H9 (cell line): ENCODE measurements around the gene TMEM217. TPM values are rescaled to one million over a fixed set of nuclear protein-coding genes. Genes with fewer than 3 reads are reported as not detected.

ENCODE experiments used
- DNase-seq: peaks from one replicate; pipeline ENCODE4 v3.0.0-alpha.2; 2017
- H2AFZ ChIP-seq: one replicate; pipeline ENCODE4 v1.6.1; 2013; ENCODE audit warnings: mild to moderate bottlenecking, low read length, control low read depth, moderate library complexity
- H2AK5ac ChIP-seq: 2 replicates; pipeline ENCODE4 v1.6.1; 2013; ENCODE audit warnings: low read length, control low read depth, mixed read lengths; ENCODE audit not compliant: insufficient read length
- H2BK120ac ChIP-seq: one replicate; pipeline ENCODE4 v1.6.1; 2013; ENCODE audit warnings: low read depth, mild to moderate bottlenecking, low read length, control low read depth, inconsistent platforms; ENCODE audit not compliant: poor library complexity, severe bottlenecking
- H2BK12ac ChIP-seq: 2 replicates; pipeline ENCODE4 v1.6.1; 2013; ENCODE audit warnings: low read length, control low read depth, mixed read lengths, low read depth; ENCODE audit not compliant: insufficient read length
- H2BK15ac ChIP-seq: 2 replicates; pipeline ENCODE4 v1.6.1; 2013; ENCODE audit warnings: low read depth, low read length, control low read depth
- H2BK20ac ChIP-seq: one replicate; pipeline ENCODE4 v1.6.1; 2013; ENCODE audit warnings: low read depth, mild to moderate bottlenecking, low read length, control low read depth, inconsistent platforms; ENCODE audit not compliant: poor library complexity, severe bottlenecking
- H2BK5ac ChIP-seq: 2 replicates; pipeline ENCODE4 v1.6.1; 2013; ENCODE audit warnings: low read length, control low read depth, mixed read lengths; ENCODE audit not compliant: insufficient read length
- H3K14ac ChIP-seq: 2 replicates; pipeline ENCODE4 v1.6.1; 2013; ENCODE audit warnings: low read length, control low read depth; ENCODE audit not compliant: insufficient read depth
- H3K18ac ChIP-seq: 2 replicates; pipeline ENCODE4 v1.6.1; 2013; ENCODE audit warnings: low read depth, mild to moderate bottlenecking, mixed read lengths, low read length, control low read depth; ENCODE audit not compliant: insufficient read length
- H3K23ac ChIP-seq: 2 replicates; pipeline ENCODE4 v1.6.1; 2013; ENCODE audit warnings: low read length, control low read depth, mixed read lengths, low read depth; ENCODE audit not compliant: insufficient read length
- H3K23me2 ChIP-seq: 2 replicates; pipeline ENCODE4 v1.6.1; 2013; ENCODE audit warnings: low read depth, mild to moderate bottlenecking, mixed read lengths, low read length, control low read depth; ENCODE audit not compliant: insufficient read length, poor library complexity, severe bottlenecking
- H3K27ac ChIP-seq: 2 replicates; pipeline ENCODE4 v1.5.1; 2013; ENCODE audit warnings: low read length, control low read depth, mixed read lengths, low read depth; ENCODE audit not compliant: insufficient read length
- H3K27me3 ChIP-seq: 2 replicates; pipeline ENCODE4 v1.6.1; 2013; ENCODE audit warnings: low read length, control low read depth, inconsistent platforms; ENCODE audit not compliant: insufficient read depth
- H3K4ac ChIP-seq: 2 replicates; pipeline ENCODE4 v1.6.1; 2013; ENCODE audit warnings: low read depth, mild to moderate bottlenecking, control low read depth, inconsistent platforms, low read length, moderate library complexity
- H3K4me1 ChIP-seq: 2 replicates; pipeline ENCODE4 v1.6.1; 2013; ENCODE audit warnings: low read length, control low read depth, inconsistent platforms; ENCODE audit not compliant: insufficient read depth
- H3K4me2 ChIP-seq: 2 replicates; pipeline ENCODE4 v1.6.1; 2013; ENCODE audit warnings: low read length, control low read depth, mixed read lengths; ENCODE audit not compliant: insufficient read length, insufficient read depth
- H3K56ac ChIP-seq: 2 replicates; pipeline ENCODE4 v1.6.1; 2013; ENCODE audit warnings: low read depth, mild to moderate bottlenecking, mixed read lengths, low read length, control low read depth; ENCODE audit not compliant: insufficient read length
- H3K79me1 ChIP-seq: 2 replicates; pipeline ENCODE4 v1.6.1; 2013; ENCODE audit warnings: low read depth, mild to moderate bottlenecking, moderate library complexity, low read length, control low read depth, inconsistent platforms; ENCODE audit not compliant: insufficient read depth, poor library complexity, severe bottlenecking
- H3K79me2 ChIP-seq: 2 replicates; pipeline ENCODE4 v1.6.1; 2013; ENCODE audit warnings: low read length, control low read depth, inconsistent platforms; ENCODE audit not compliant: insufficient read depth
- H3K9ac ChIP-seq: 2 replicates; pipeline ENCODE4 v1.6.1; 2013; ENCODE audit warnings: low read length, control low read depth, mixed read lengths; ENCODE audit not compliant: insufficient read length; ENCODE audit errors: extremely low read depth
- H3K9me3 ChIP-seq: one replicate; pipeline ENCODE4 v1.6.1; 2013; ENCODE audit warnings: low read depth, low read length, inconsistent platforms; ENCODE audit not compliant: control insufficient read depth
- H3T11ph ChIP-seq: one replicate; pipeline ENCODE4 v1.6.1; 2013; ENCODE audit warnings: mild to moderate bottlenecking, low read length, control low read depth, inconsistent platforms
- H4K20me1 ChIP-seq: one replicate; pipeline ENCODE4 v1.6.1; 2013; ENCODE audit not compliant: control insufficient read depth, insufficient read length, insufficient read depth
- H4K5ac ChIP-seq: 2 replicates; pipeline ENCODE4 v1.6.1; 2013; ENCODE audit warnings: low read depth, mild to moderate bottlenecking, mixed read lengths, low read length, control low read depth; ENCODE audit not compliant: insufficient read length
- H4K8ac ChIP-seq: replicated peaks from 2 replicates; pipeline ENCODE4 v1.6.1; 2013; ENCODE audit warnings: low read length, control low read depth, mixed read lengths, low read depth; ENCODE audit not compliant: insufficient read length
- H4K91ac ChIP-seq: 2 replicates; pipeline ENCODE4 v1.6.1; 2013; ENCODE audit warnings: low read depth, mild to moderate bottlenecking, moderate library complexity, mixed read lengths, low read length, control low read depth; ENCODE audit not compliant: insufficient read length
- H3K27ac Mint-ChIP-seq, 3 experiments: 2 replicates in 2 of 3; 3 replicates in 1 of 3; pipeline ENCODE4 v1.8.0; 2020 to 2021; ENCODE audit warnings: mixed read lengths in 3 of 3, mild to moderate bottlenecking in 1 of 3, moderate library complexity in 1 of 3
- H3K27me3 Mint-ChIP-seq: 2 replicates; pipeline ENCODE4 v1.8.0; 2021; ENCODE audit warnings: low read depth, mild to moderate bottlenecking, moderate library complexity, mixed read lengths
- H3K36me3 Mint-ChIP-seq, 3 experiments: 2 replicates in 2 of 3; 3 replicates in 1 of 3; pipeline ENCODE4 v1.8.0; 2020 to 2021; ENCODE audit warnings: low read depth in 3 of 3, mixed read lengths in 3 of 3; ENCODE audit not compliant: insufficient read depth in 1 of 3
- H3K4me1 Mint-ChIP-seq, 2 experiments: 2 replicates each; pipeline ENCODE4 v1.8.0; 2020; ENCODE audit warnings: mixed read lengths in 2 of 2
- H3K4me3 Mint-ChIP-seq, 2 experiments: 2 replicates in 1 of 2; 3 replicates in 1 of 2; pipeline ENCODE4 v1.8.0; 2020 to 2021; ENCODE audit warnings: mild to moderate bottlenecking in 2 of 2, mixed read lengths in 2 of 2, moderate library complexity in 1 of 2
- H3K9me3 Mint-ChIP-seq, 2 experiments: 2 replicates in 1 of 2; 3 replicates in 1 of 2; pipeline ENCODE4 v1.8.0; 2020; ENCODE audit warnings: mild to moderate bottlenecking in 2 of 2, mixed read lengths in 2 of 2, moderate library complexity in 1 of 2
- WGBS: extraction: QIAGEN DNeasy Blood & Tissue Kit; methylation state at CpG from one replicate; pipeline ENCODE4 v1.1.7; 2013; ENCODE audit warnings: missing lambda C conversion rate, low lambda C conversion rate, mixed read lengths; ENCODE audit not compliant: insufficient read length; ENCODE audit errors: extremely low coverage; 5-methylcytosine and 5-hydroxymethylcytosine counted together
- total RNA-seq: library from RNA; stranded (reverse); gene quantifications from 2 replicates; pipeline ENCODE4 v1.2.1, GENCODE V29; 2021
- TF ChIP-seq, protein P1 (sequence below): fragments of 200-600 bp; sonication (generic); conservative IDR thresholded peaks from 3 replicates; pipeline ENCODE4 v1.8.0; 2021; ENCODE audit warnings: antibody characterized with exemption, mild to moderate bottlenecking

TMEM217 gene
- total RNA-seq, 1 experiment from 2014 or later, result 1.1 TPM

DNA sequence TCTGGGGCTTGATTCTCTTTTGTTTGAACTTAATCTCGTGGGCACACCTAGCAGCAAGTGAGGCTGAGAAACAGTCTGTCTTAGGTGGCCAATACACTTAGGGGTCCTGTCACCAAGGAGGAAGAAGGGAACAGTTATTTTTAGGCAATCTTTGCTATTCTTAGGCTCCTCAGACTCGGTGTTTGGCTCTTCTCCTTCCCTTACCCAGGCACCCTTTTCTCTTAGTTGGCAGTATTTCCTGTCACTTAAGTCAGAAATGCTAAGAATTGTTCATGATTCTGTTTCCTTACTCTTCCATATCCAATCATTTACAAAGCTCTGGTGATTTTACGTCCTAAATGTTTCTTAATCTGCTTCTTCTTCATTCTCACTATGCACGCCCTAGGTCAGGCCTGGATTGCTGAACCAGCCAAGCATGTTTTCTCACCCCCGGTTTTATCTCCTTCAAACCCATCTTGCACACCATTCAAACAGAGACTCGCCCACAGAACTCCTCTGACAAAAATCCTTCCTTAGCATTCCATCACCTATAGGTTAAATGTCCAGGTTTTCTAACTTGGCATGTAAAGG lies 45.2 kb upstream of the TMEM217 start:
- no peak overlapping the region for H3K27ac ChIP-seq

More for the DNA sequence above, 45.2 kb upstream of the TMEM217 start:
- H3K9ac ChIP-seq, result no peak overlapping the region
- no peak overlapping the region for H3K23ac ChIP-seq
- no CpG with 5 or more reads among the region's 6 CpGs for WGBS
- no peak overlapping the region for H2BK20ac ChIP-seq
- Mint-ChIP-seq H3K36me3 (peaks cover 2 to 25% (median 10%) of the 10 kb centered on the region in 3 experiments; a peak in 5 of 7 replicates), H3K4me1 (no peaks in the 10 kb centered on the region), H3K4me3 (no peak overlapping the region), H3K27ac (peak overlapping the region in 1 of 3 experiments; percentile 41; a peak in 2 of 7 replicates), H3K27me3 (no peaks in the 10 kb centered on the region), H3K9me3 (no peaks in the 10 kb centered on the region)
- no peaks in the 10 kb centered on the region for H3K27me3 ChIP-seq
- H3K18ac ChIP-seq, result no peak overlapping the region
- no peak overlapping the region for H4K8ac ChIP-seq
- TF ChIP-seq, protein P1, sequence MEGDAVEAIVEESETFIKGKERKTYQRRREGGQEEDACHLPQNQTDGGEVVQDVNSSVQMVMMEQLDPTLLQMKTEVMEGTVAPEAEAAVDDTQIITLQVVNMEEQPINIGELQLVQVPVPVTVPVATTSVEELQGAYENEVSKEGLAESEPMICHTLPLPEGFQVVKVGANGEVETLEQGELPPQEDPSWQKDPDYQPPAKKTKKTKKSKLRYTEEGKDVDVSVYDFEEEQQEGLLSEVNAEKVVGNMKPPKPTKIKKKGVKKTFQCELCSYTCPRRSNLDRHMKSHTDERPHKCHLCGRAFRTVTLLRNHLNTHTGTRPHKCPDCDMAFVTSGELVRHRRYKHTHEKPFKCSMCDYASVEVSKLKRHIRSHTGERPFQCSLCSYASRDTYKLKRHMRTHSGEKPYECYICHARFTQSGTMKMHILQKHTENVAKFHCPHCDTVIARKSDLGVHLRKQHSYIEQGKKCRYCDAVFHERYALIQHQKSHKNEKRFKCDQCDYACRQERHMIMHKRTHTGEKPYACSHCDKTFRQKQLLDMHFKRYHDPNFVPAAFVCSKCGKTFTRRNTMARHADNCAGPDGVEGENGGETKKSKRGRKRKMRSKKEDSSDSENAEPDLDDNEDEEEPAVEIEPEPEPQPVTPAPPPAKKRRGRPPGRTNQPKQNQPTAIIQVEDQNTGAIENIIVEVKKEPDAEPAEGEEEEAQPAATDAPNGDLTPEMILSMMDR, result no peak
- no peak for DNase-seq
- H2BK120ac ChIP-seq, result no peak overlapping the region
- H2AFZ ChIP-seq, result no peak overlapping the region
- H3K56ac ChIP-seq, result no peak overlapping the region
- no peak overlapping the region for H2AK5ac ChIP-seq
- no peak overlapping the region for H3K4ac ChIP-seq
- H3K9me3 ChIP-seq, result no peaks in the 10 kb centered on the region
- no peak overlapping the region for H2BK12ac ChIP-seq
- no peaks in the 10 kb centered on the region for H3K79me2 ChIP-seq
- H3K4me1 ChIP-seq, result no peaks in the 10 kb centered on the region
- H3K4me2 ChIP-seq, result no peak overlapping the region
- no peak overlapping the region for H3K14ac ChIP-seq
- H3K23me2 ChIP-seq, result no peaks in the 10 kb centered on the region
- H2BK15ac ChIP-seq, result no peak overlapping the region
- H3T11ph ChIP-seq, result no peak overlapping the region
- no peaks in the 10 kb centered on the region for H3K79me1 ChIP-seq
- H2BK5ac ChIP-seq, result no peak overlapping the region
- H4K5ac ChIP-seq, result no peak overlapping the region
- H4K20me1 ChIP-seq, result no peaks in the 10 kb centered on the region
- H4K91ac ChIP-seq, result no peak overlapping the region
